Measurements from ENCODE around the gene NEU4. TPM values are rescaled to one million over a fixed set of nuclear protein-coding genes. Genes with fewer than 3 reads are reported as not detected.
"Not testable (repeated sequence)": the region's sequence is repeated elsewhere in the genome, so short reads cannot be mapped to it uniquely, and the experiment has no call there.

NEU4 gene
- total RNA-seq, 1 experiment from 2014 or later = 0.70 TPM

GRCh38 chr2:241799522-241800197 lies 9.3 kb upstream of the NEU4 start:
- H3K9me3 Mint-ChIP-seq = no peaks in the 10 kb centered on the region
- H4K8ac ChIP-seq (replicated peaks; ENCODE audit: insufficient read length, low read depth, low read length) = no peak overlapping the region
- H4K91ac ChIP-seq (ENCODE audit: insufficient read length, low read depth, low read length) = no peak overlapping the region
- no peak overlapping the region for H2BK120ac ChIP-seq (ENCODE audit: low read depth, low read length, poor library complexity, severe bottlenecking)
- H3K23me2 ChIP-seq (ENCODE audit: insufficient read length, low read depth, low read length, poor library complexity, severe bottlenecking) = no peaks in the 10 kb centered on the region
- no peak overlapping the region for H3K4ac ChIP-seq (ENCODE audit: low read depth, low read length)
- H2AFZ ChIP-seq (ENCODE audit: low read length) = no peak overlapping the region
- peaks cover 9% of the 10 kb centered on the region; the same call in 1 of the 2 replicates for H3K27me3 ChIP-seq (ENCODE audit: insufficient read depth, low read length)
- H3K27me3 Mint-ChIP-seq (ENCODE audit: low read depth) = peaks cover 16% of the 10 kb centered on the region
- H3K56ac ChIP-seq (ENCODE audit: insufficient read length, low read depth, low read length) = no peak overlapping the region
- H2BK5ac ChIP-seq (ENCODE audit: insufficient read length, low read length) = no peak overlapping the region
- H3K27ac ChIP-seq (ENCODE audit: insufficient read length, low read depth, low read length) = no peak overlapping the region
- no peak overlapping the region for H3K4me3 Mint-ChIP-seq
- no peak overlapping the region for H4K5ac ChIP-seq (ENCODE audit: insufficient read length, low read depth, low read length)
- no peak overlapping the region for H2BK15ac ChIP-seq (ENCODE audit: low read depth, low read length)
- no peak overlapping the region for H3T11ph ChIP-seq (ENCODE audit: low read length)
- H3K79me2 ChIP-seq (ENCODE audit: insufficient read depth, low read length) = no peaks in the 10 kb centered on the region
- H3K14ac ChIP-seq (ENCODE audit: insufficient read depth, low read length) = no peak overlapping the region
- no peak overlapping the region for H2BK12ac ChIP-seq (ENCODE audit: insufficient read length, low read depth, low read length)
- no peaks in the 10 kb centered on the region; a peak in 1 of 7 replicates for H3K36me3 Mint-ChIP-seq (ENCODE audit: insufficient read depth in 1 of 3, low read depth in 3 of 3)
- no CpG with 5 or more reads among the region's 10 CpGs for WGBS (ENCODE audit: extremely low coverage, insufficient read length, low lambda C conversion rate)
- no peak overlapping the region for H2BK20ac ChIP-seq (ENCODE audit: low read depth, low read length, poor library complexity, severe bottlenecking)
- no peak overlapping the region for H3K23ac ChIP-seq (ENCODE audit: insufficient read length, low read depth, low read length)
- H3K4me1 ChIP-seq (ENCODE audit: insufficient read depth, low read length) = peaks cover 2% of the 10 kb centered on the region; the same call in 1 of the 2 replicates
- no peak for DNase-seq
- H3K4me2 ChIP-seq (ENCODE audit: insufficient read depth, insufficient read length, low read length) = no peak overlapping the region
- H4K20me1 ChIP-seq (ENCODE audit: control insufficient read depth, insufficient read depth, insufficient read length) = no peaks in the 10 kb centered on the region
- no peak overlapping the region for H3K9ac ChIP-seq (ENCODE audit: extremely low read depth, insufficient read length, low read length)
- no peaks in the 10 kb centered on the region for H3K9me3 ChIP-seq (ENCODE audit: control insufficient read depth, low read depth, low read length)
- no peak overlapping the region for H3K18ac ChIP-seq (ENCODE audit: insufficient read length, low read depth, low read length)
- no peak overlapping the region for H3K27ac Mint-ChIP-seq
- H3K79me1 ChIP-seq (ENCODE audit: insufficient read depth, low read depth, low read length, poor library complexity, severe bottlenecking) = no peaks in the 10 kb centered on the region
- no peak overlapping the region for H2AK5ac ChIP-seq (ENCODE audit: insufficient read length, low read length)
- no peak for TF ChIP-seq CTCF (conservative IDR thresholded peaks at IDR 0.05)
- H3K4me1 Mint-ChIP-seq = peaks cover 2 to 24% of the 10 kb centered on the region in 2 experiments; a peak in 3 of 4 replicates

GRCh38 chr2:241800198-241800903 lies 8.6 kb upstream of the NEU4 start:
- Mint-ChIP-seq H3K27me3 (ENCODE audit: low read depth) (peaks cover 19% of the 10 kb centered on the region), H3K4me1 (peaks cover 2 to 27% of the 10 kb centered on the region in 2 experiments; a peak in 3 of 4 replicates)
- H3K23ac ChIP-seq (ENCODE audit: insufficient read length, low read depth, low read length); H2BK15ac ChIP-seq (ENCODE audit: low read depth, low read length); H4K20me1 ChIP-seq (ENCODE audit: control insufficient read depth, insufficient read depth, insufficient read length); H4K5ac ChIP-seq (ENCODE audit: insufficient read length, low read depth, low read length); H3K27me3 ChIP-seq (ENCODE audit: insufficient read depth, low read length); H3T11ph ChIP-seq (ENCODE audit: low read length); H2AFZ ChIP-seq (ENCODE audit: low read length); H2BK5ac ChIP-seq (ENCODE audit: insufficient read length, low read length); H4K91ac ChIP-seq (ENCODE audit: insufficient read length, low read depth, low read length); H3K79me1 ChIP-seq (ENCODE audit: insufficient read depth, low read depth, low read length, poor library complexity, severe bottlenecking); H3K9me3 ChIP-seq (ENCODE audit: control insufficient read depth, low read depth, low read length); H3K4me3 Mint-ChIP-seq; H3K27ac ChIP-seq (ENCODE audit: insufficient read length, low read depth, low read length); H3K4ac ChIP-seq (ENCODE audit: low read depth, low read length); H4K8ac ChIP-seq (replicated peaks; ENCODE audit: insufficient read length, low read depth, low read length); H2BK120ac ChIP-seq (ENCODE audit: low read depth, low read length, poor library complexity, severe bottlenecking); H3K27ac Mint-ChIP-seq; H2BK12ac ChIP-seq (ENCODE audit: insufficient read length, low read depth, low read length); H3K56ac ChIP-seq (ENCODE audit: insufficient read length, low read depth, low read length); H3K9me3 Mint-ChIP-seq; H3K4me2 ChIP-seq (ENCODE audit: insufficient read depth, insufficient read length, low read length); H3K79me2 ChIP-seq (ENCODE audit: insufficient read depth, low read length); H2AK5ac ChIP-seq (ENCODE audit: insufficient read length, low read length); H3K4me1 ChIP-seq (ENCODE audit: insufficient read depth, low read length); H3K14ac ChIP-seq (ENCODE audit: insufficient read depth, low read length); H3K36me3 Mint-ChIP-seq (ENCODE audit: insufficient read depth in 1 of 3, low read depth in 3 of 3); H3K18ac ChIP-seq (ENCODE audit: insufficient read length, low read depth, low read length); H3K9ac ChIP-seq (ENCODE audit: extremely low read depth, insufficient read length, low read length); H2BK20ac ChIP-seq (ENCODE audit: low read depth, low read length, poor library complexity, severe bottlenecking); DNase-seq; H3K23me2 ChIP-seq (ENCODE audit: insufficient read length, low read depth, low read length, poor library complexity, severe bottlenecking): not testable (repeated sequence)
- WGBS (ENCODE audit: extremely low coverage, insufficient read length, low lambda C conversion rate) = no CpG with 5 or more reads among the region's 35 CpGs
